Ovary (tissue), 3 donors: Measurements from ENCODE around the gene SKI.

ENCODE experiments used
- CTCF ChIP-seq, 3 donors: fragments of 450-650 bp in 2 of 3; fragments of 200-600 bp in 1 of 3; IDR thresholded peaks; one replicate each; pipeline versions ENCODE4 v1.5.1 to v1.8.0; 2016 to 2022; ENCODE audit warnings: antibody characterized with exemption in 3 of 3, mild to moderate bottlenecking in 1 of 3
- EP300 ChIP-seq: sonication (generic); formaldehyde crosslinking; IDR thresholded peaks from one replicate; pipeline ENCODE4 v1.6.1; 2017; ENCODE audit warnings: antibody characterized with exemption
- POLR2A ChIP-seq: fragments of 450-650 bp; IDR thresholded peaks from one replicate; pipeline ENCODE4 v1.6.1; 2017; ENCODE audit warnings: antibody characterized with exemption, mild to moderate bottlenecking, moderate library complexity
- donor health status: DM: no; HTN: no; CAD: no.

GRCh38 chr1:2277741-2278488 lies 49.8 kb downstream of the SKI start:
- TF ChIP-seq EP300 (no peak), CTCF (IDR thresholded peaks at IDR 0.05) (no peak), POLR2A (no peak)
